CD4-positive, alpha-beta T cell (primary cell): ENCODE results near the gene SYPL2. TPM values are rescaled to one million over a fixed set of nuclear protein-coding genes. Genes with fewer than 3 reads are reported as not detected.
A peak's percentile ranks its signal among the peaks of the same experiment; 100 is the strongest.

Source experiments
- ATAC-seq: fragments of 200-7000 bp; cut with Tn5 transposase; one replicate; pipeline ENCODE4 v1.10.0; 2022; ENCODE audit warnings: mild to moderate bottlenecking; ENCODE audit not compliant: poor library complexity
- CTCF ChIA-PET: fragments of 350-600 bp; sonication (Branson Sonifier 250); formaldehyde crosslinking; loops from one replicate; lab custom pipeline; 2021; ENCODE audit warnings: antibody characterized with exemption, inconsistent platforms; lab: Charles Lee
- POLR2A ChIA-PET: fragments of 350-600 bp; sonication (Branson Sonifier 250); formaldehyde crosslinking; loops from one replicate; lab custom pipeline; 2021; ENCODE audit warnings: antibody characterized with exemption, inconsistent platforms; lab: Charles Lee
- DNase-seq, 14 experiments: peaks; one replicate each; pipeline ENCODE4 v3.0.0-alpha.2; 2013 to 2020; ENCODE audit warnings: mixed read lengths in 2 of 14
- H3K27ac ChIP-seq, 2 donors: one replicate each; pipeline versions ENCODE4 v1.5.1 to v1.7.0; 2013; ENCODE audit warnings: low read length in 2 of 2, low read depth in 1 of 2, mild to moderate bottlenecking in 1 of 2
- H3K27me3 ChIP-seq, 2 experiments: 1 replicate in 1 of 2; 2 replicates in 1 of 2; pipeline versions ENCODE4 v1.6.1 to v1.7.0; 2013; ENCODE audit warnings: low read length in 2 of 2, control low read depth in 1 of 2, mild to moderate bottlenecking in 1 of 2, moderate library complexity in 1 of 2; ENCODE audit not compliant: insufficient read depth in 2 of 2, control insufficient read depth in 1 of 2
- H3K36me3 ChIP-seq: one replicate; pipeline ENCODE4 v1.6.1; 2013; ENCODE audit warnings: low read length, control low read depth; ENCODE audit not compliant: insufficient read depth
- H3K4me1 ChIP-seq: one replicate; pipeline ENCODE4 v1.6.1; 2013; ENCODE audit warnings: low read length, control low read depth; ENCODE audit not compliant: insufficient read depth
- H3K4me3 ChIP-seq: one replicate; pipeline ENCODE4 v1.5.1; 2013; ENCODE audit warnings: mild to moderate bottlenecking, low read length, moderate library complexity
- H3K9me3 ChIP-seq, 2 experiments: 1 replicate in 1 of 2; 2 replicates in 1 of 2; pipeline versions ENCODE4 v1.6.1 to v1.7.0; 2013; ENCODE audit warnings: low read length in 2 of 2, mild to moderate bottlenecking in 2 of 2, control low read depth in 1 of 2, moderate library complexity in 1 of 2; ENCODE audit not compliant: control insufficient read depth in 1 of 2, insufficient read depth in 1 of 2
- H3K27ac Mint-ChIP-seq: one replicate; pipeline ENCODE4 v1.8.0; 2020; ENCODE audit warnings: mixed read lengths
- H3K27me3 Mint-ChIP-seq: one replicate; pipeline ENCODE4 v1.8.0; 2021; ENCODE audit warnings: mixed read lengths
- H3K36me3 Mint-ChIP-seq: one replicate; pipeline ENCODE4 v1.8.0; 2021; ENCODE audit warnings: low read depth, mixed read lengths
- H3K4me1 Mint-ChIP-seq: one replicate; pipeline ENCODE4 v1.8.0; 2021; ENCODE audit warnings: low read depth, mixed read lengths
- H3K4me3 Mint-ChIP-seq: one replicate; pipeline ENCODE4 v1.8.0; 2020; ENCODE audit warnings: mild to moderate bottlenecking, mixed read lengths
- H3K9me3 Mint-ChIP-seq: one replicate; pipeline ENCODE4 v1.8.0; 2020; ENCODE audit warnings: mixed read lengths
- CTCF ChIP-seq: fragments of 200-600 bp; IDR thresholded peaks from one replicate; pipeline ENCODE4 v1.8.0; 2022; ENCODE audit warnings: antibody characterized with exemption, mild to moderate bottlenecking
- intact Hi-C, 2 experiments: fragments of 100-400 bp; cut with DNase I in 1 of 2; cut with micrococcal nuclease in 1 of 2; formaldehyde crosslinking; loops; one replicate each; pipeline versions ENCODE4 v1.15.1 to v1.9.0; 2023 to 2025; cut with DNase I, micrococcal nuclease
- total RNA-seq, 174 experiments: library from RNA in 2 of 174; stranded (reverse) in 2 of 174; gene quantifications; one replicate each; pipeline ENCODE4 v1.2.3 and lab custom pipeline; 2021 to 2026

SYPL2 gene
- total RNA-seq, 2 experiments from 2014 or later: not detected

- Mint-ChIP-seq H3K36me3 (peaks cover 48% of the 10 kb centered on the region), H3K4me3 (peak overlapping the region; percentile 97), H3K4me1 (peaks cover 49% of the 10 kb centered on the region), H3K27me3 (no peaks in the 10 kb centered on the region), H3K9me3 (no peaks in the 10 kb centered on the region), H3K27ac (peak overlapping the region; percentile 88)
- Histone ChIP-seq H3K4me3 (no peak overlapping the region), H3K27me3 (no peaks in the 10 kb centered on the region), H3K4me1 (peaks cover 55% of the 10 kb centered on the region), H3K9me3 (no peaks in the 10 kb centered on the region), H3K27ac (no peak overlapping the region), H3K36me3 (peaks cover 46% of the 10 kb centered on the region)
- no peak for DNase-seq
- POLR2A ChIA-PET: interaction anchor here (0.8 to 22.6 kb wide), 8 partner anchors 9 to 541 kb away, joined by 4 to 318 read pairs (median 17); partner anchors contain the start of genes AMIGO1, ATXN7L2, GNAI3 and STRIP1
- intact Hi-C loops: loop anchor here in 1 of 2 experiments (5.0 kb wide), 2 partner anchors 129 to 231 kb away; no protein-coding TSS in a partner anchor
- no peak for TF ChIP-seq CTCF
- CTCF ChIA-PET: interaction anchor here (1.2 to 24.2 kb wide), 7 partner anchors 10 to 68 kb away, joined by 5 to 474 read pairs (median 11); partner anchors contain the start of genes ATXN7L2, GNAI3 and PSMA5
- ATAC-seq: no peak
Observed at GRCh38 chr1:109493227-109493626, 26.9 kb downstream of the SYPL2 start.

- peak; percentile 90 for ATAC-seq
- peak within 1 kb of the TSS; percentile 59 to 66 for H3K27ac ChIP-seq
- Mint-ChIP-seq H3K27ac (peak within 1 kb of the TSS; percentile 88), H3K9me3 (no peaks in the 10 kb centered on the region), H3K36me3 (peaks cover 49% of the 10 kb centered on the region), H3K27me3 (no peaks in the 10 kb centered on the region), H3K4me1 (peaks cover 54% of the 10 kb centered on the region), H3K4me3 (peak within 1 kb of the TSS; percentile 97)
- H3K36me3 ChIP-seq: peaks cover 44% of the 10 kb centered on the region
- peak within 1 kb of the TSS; percentile 100 for H3K4me3 ChIP-seq
- POLR2A ChIA-PET: interaction anchor here (0.8 to 22.6 kb wide), 8 partner anchors 8 to 540 kb away, joined by 4 to 318 read pairs (median 17); partner anchors contain the start of genes AMIGO1, ATXN7L2, GNAI3 and STRIP1
- H3K4me1 ChIP-seq: peaks cover 62% of the 10 kb centered on the region
- H3K9me3 ChIP-seq: no peaks in the 10 kb centered on the region
- intact Hi-C loops: loop anchor here (1.0 to 5.0 kb wide), 5 partner anchors 8 to 232 kb away; no protein-coding TSS in a partner anchor
- peak; percentile 92 for TF ChIP-seq CTCF
- DNase-seq: peak; percentile 78 to 94 (median 88)
- CTCF ChIA-PET: interaction anchor here (0.6 to 24.2 kb wide), 17 partner anchors 10 to 541 kb away, joined by 3 to 474 read pairs (median 5); partner anchors contain the start of genes AMIGO1, ATXN7L2, GNAI3 and PSMA5
- H3K27me3 ChIP-seq: no peaks in the 10 kb centered on the region
Observed at GRCh38 chr1:109493805-109494539, 27.6 kb downstream of the SYPL2 start, which contains the start of gene CYB561D1. Gene CYB561D1 (plus strand): TSS chr1:109494094. CDS start chr1:109494140, 46 bp downstream.

- CTCF ChIA-PET: interaction anchor here (24.2 kb wide), 1 partner anchor 35 kb away, joined by 474 read pairs; no protein-coding TSS in a partner anchor
- H3K27me3 Mint-ChIP-seq: no peaks in the 10 kb centered on the region
- TF ChIP-seq CTCF: no peak
- intact Hi-C loops: loop anchor here in 1 of 2 experiments (2.0 kb wide), 1 partner anchor 15 kb away; no protein-coding TSS in a partner anchor
- no peak overlapping the region for H3K27ac ChIP-seq
- H3K4me1 ChIP-seq: peaks cover 78% of the 10 kb centered on the region
- H3K36me3 ChIP-seq: peaks cover 47% of the 10 kb centered on the region
- H3K27me3 ChIP-seq: no peaks in the 10 kb centered on the region
- H3K36me3 Mint-ChIP-seq: peaks cover 60% of the 10 kb centered on the region
- H3K9me3 ChIP-seq: no peaks in the 10 kb centered on the region
- no peak for DNase-seq
- H3K9me3 Mint-ChIP-seq: no peaks in the 10 kb centered on the region
- peaks cover 67% of the 10 kb centered on the region for H3K4me1 Mint-ChIP-seq
- ATAC-seq: no peak
- H3K4me3 Mint-ChIP-seq: peak overlapping the region; percentile 97
- POLR2A ChIA-PET: interaction anchor here (3.2 to 22.6 kb wide), 2 partner anchors 11 to 35 kb away, joined by 21 to 318 read pairs; partner anchors contain the start of gene ATXN7L2
- H3K4me3 ChIP-seq: no peak overlapping the region
- H3K27ac Mint-ChIP-seq: peak overlapping the region; percentile 88
Observed at GRCh38 chr1:109495738-109496137, 29.4 kb downstream of the SYPL2 start.
